Islet of Langerhans (tissue), 1 donor: ENCODE data around the gene PLPP4.

Source experiments
- FAIRE-seq: peaks from one replicate; lab custom pipeline; 2011; peaks lifted over from hg19 to GRCh38; lab: Jason Lieb, UNC

The PLPP4 gene

DNA sequence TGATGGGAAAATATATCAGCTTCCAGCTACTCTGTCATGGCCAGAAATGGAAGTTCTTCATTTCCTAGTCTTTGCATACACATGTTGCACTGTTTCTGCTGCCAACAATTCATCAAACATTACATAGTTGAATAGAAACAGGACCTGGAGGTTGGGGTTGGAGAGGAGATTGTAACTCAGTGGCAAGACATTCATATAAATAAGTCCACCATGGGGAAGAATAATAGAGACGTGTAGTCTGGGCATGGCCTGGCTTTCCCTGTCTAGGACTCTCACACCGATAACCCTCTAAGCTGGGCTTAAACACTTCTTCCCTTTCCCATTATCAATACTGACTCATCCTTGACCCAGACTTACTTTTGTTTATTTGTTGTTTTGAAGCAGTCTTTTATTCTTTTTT is 155.7 kb downstream of the PLPP4 start:
- no peak for FAIRE-seq

DNA sequence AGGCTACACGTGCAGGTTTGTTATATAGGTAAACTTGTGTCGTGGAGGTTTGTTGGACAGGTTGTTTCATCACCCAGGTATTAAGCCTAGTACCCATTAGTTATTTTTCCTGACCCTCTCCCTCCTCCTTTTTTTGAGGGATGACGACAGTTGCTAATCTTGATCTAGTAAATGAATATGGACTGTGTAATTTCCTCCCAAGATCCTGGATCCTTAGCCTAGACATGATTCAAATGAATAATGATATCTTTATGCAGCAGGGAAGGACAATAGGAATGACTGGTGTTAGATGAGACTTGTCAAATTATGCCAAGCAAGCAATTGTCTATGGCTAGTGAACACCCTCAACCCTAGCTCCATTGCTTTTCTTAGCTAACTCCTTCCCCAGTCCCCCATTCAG is 156.2 kb downstream of the PLPP4 start:
- FAIRE-seq = no peak

DNA sequence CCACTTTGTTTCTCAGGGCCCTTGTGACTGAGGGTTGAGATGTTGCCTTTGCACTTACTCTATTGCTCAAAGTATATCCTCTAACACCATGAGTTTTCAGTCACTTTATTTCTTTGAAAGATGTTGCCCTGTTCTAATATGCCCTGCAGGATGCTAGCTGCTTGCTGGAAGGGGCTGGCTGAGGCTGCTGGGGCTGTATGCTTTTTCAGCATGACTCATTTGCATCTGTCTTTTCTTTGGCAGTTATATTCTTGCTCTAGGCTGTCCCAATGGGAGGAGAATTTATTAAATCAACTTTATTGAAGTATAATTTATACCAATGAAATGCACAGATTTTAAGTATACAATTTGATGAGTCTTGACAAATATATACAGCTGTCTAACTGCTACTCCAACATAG is 157.7 kb downstream of the PLPP4 start:
- FAIRE-seq = no peak

DNA sequence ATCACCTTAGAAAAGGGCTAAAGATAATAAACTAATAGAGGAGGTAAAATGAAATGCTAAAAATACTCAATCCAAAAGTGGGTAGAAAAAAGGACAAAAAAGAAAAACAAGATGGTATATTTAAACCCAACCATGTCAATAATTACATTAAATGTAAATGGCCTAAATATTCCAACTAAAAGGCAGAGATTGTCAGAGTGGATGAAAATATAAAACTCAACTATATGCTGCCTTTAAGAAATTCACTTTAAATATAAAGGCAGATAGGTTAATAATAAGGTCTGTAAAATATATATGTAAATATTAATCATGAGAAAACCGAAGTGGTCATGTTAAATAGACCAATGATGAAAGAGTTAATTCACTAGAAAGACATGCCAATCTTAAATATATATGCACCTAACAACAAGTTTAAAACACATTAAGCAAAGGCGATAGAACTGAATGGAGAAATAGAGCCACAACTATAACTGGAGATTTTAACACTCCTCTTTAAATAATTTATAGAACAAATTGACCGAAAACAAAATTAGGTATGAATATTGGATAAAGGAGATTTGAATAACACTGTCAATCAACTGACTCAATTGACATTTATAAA is 159.4 kb downstream of the PLPP4 start:
- no peak for FAIRE-seq

DNA sequence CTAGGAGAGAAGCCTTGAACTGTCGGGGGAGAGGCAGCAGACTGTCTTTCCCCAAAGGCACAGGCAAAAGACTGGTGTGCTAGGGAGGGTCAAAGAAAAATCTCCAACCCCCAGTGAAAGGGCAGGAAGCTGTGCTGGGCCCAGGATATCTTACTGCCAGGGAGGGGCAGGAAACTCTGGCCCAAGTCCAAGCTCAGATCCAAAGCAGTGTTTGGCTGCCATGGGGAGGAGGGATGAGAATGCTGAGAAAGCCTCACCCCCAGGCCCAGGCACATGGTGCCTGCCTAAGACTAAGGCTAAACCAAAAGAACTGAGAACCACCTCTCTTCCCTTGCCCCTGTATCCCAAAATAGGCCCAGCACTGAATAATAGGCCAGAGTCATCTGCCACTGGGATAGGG is 171.2 kb downstream of the PLPP4 start:
- no peak for FAIRE-seq

DNA sequence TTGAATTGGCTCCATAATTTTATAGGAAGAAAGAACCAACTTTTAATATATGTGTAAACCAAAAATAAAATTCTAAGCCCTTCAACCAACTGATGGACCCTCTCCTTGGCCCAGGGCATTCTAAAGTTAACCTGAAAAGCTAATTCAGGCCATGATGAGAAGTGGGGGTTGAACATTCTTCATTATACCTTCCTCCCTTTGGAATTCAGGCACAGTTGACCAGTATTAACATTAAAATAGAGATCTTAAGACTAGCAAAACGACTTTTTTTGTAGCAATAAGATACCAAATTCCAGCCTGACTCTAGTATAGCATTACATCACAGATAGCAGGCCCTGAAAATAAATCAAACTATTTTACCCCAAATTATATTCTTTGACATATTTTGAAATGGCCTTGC is 173.2 kb downstream of the PLPP4 start:
- no peak for FAIRE-seq

DNA sequence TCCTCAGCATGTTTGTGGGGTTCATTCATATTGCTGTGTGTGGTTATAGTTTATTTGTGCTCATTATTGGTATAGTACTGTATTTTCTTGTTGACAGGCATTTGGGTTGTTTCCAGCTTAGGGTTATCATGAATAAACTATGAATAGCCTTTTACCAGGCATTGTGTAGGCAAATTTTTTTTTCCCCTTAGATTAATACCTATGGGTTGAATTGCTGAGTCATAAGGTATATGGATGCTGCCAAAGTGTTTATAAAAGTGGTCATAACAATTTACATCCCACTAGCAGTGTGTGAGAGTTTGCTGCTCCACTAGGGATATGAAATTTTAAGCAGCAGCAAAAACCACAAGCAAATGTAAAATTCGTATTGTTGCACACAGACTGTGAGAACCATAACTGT is 175.0 kb downstream of the PLPP4 start:
- no peak for FAIRE-seq

DNA sequence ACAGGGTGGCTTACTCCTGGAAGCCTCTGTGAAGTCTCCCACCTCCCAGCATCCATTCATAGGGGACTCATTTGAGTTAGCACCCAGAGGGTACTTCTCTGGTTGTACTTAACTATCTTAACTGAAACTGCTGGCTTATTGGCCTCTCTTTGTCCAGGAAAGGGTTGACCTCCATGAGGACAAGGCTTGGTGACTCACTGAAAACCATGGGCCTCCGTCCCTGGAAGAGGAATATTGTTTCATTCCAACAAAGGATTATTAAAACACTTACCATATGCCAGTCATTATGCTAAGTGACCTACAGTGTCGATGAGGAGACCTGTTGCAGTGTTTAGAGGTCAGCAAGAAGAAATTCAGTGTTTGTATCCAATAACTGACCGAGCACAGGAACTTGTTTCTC is 175.9 kb downstream of the PLPP4 start:
- FAIRE-seq = no peak

DNA sequence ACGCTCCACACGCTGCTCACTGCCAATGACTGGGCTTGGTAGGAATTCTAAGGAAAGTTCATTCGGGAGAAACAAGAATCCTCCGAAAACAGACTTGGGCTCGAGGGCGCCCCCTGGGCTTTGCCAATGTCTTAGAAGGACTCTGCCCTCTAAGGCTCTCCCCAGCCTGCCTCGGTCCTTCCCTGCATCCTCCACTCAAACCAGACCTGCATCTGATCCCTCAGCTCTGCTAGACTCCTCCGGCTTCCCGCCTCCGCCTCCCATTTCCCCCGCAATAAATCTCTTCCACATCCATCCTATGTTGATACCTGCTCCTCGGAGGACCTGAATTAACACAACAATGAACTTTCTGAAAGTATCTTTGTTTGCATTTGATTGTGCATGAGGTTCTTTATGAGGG is 177.6 kb downstream of the PLPP4 start:
- no peak for FAIRE-seq
